ENCODE measurements around the gene ADAMTS15. TPM values are rescaled to one million over a fixed set of nuclear protein-coding genes. Genes with fewer than 3 reads are reported as not detected.

The ADAMTS15 gene
- total RNA-seq, 2 experiments from 2014 or later, result 0.05 to 0.08 TPM

GRCh38 chr11:130441719-130442118, 6.7 kb upstream of the ADAMTS15 start:
- peaks cover 7% of the 10 kb centered on the region for H3K9me3 Mint-ChIP-seq (ENCODE audit: insufficient read depth)
- POLR2A ChIA-PET, result no interaction called here
- DNase-seq (no peak), ATAC-seq (no peak)
- H3K36me3 Mint-ChIP-seq (ENCODE audit: low read depth), result peaks cover 8% of the 10 kb centered on the region
- no peak overlapping the region for H3K27ac Mint-ChIP-seq
- CTCF ChIA-PET, result interaction anchor here (1.4 to 4.6 kb wide), 4 partner anchors 8 to 421 kb away, joined by 3 to 31 read pairs (median 8); no protein-coding TSS in a partner anchor
- H3K4me1 Mint-ChIP-seq (ENCODE audit: low read depth), result peaks cover 32% of the 10 kb centered on the region
- H3K4me3 Mint-ChIP-seq, result no peak overlapping the region
- peaks cover 18% of the 10 kb centered on the region for H3K27me3 Mint-ChIP-seq (ENCODE audit: low read depth)

DNA sequence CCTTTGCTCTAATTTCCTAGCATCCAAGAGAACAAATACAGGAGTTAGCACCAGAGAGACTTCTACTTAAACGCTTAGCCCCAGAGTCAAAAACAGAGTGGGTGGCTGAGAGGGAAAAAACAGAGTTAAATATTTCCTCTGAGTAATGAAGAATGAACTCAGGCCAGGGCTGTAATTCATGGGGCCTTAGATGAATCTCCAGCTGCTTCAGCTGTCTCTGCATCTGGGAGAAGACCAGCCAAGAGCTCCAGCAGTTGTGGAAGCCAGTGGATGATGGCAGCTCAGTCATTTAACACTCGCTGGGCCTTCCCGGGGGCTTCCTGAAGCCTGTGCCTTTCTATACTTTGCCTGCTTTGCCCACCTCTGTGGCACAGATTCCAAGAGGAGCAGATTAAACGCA, 5.7 kb upstream of the ADAMTS15 start:
- ATAC-seq (no peak), DNase-seq (no peak)
- no peak overlapping the region for H3K27ac Mint-ChIP-seq
- H3K27me3 Mint-ChIP-seq (ENCODE audit: low read depth), result peaks cover 24% of the 10 kb centered on the region
- POLR2A ChIA-PET, result no interaction called here
- no peak overlapping the region for H3K4me3 Mint-ChIP-seq
- CTCF ChIA-PET, result interaction anchor here (0.6 to 4.6 kb wide), 7 partner anchors 9 to 451 kb away, joined by 3 to 31 read pairs (median 6); no protein-coding TSS in a partner anchor
- H3K9me3 Mint-ChIP-seq (ENCODE audit: insufficient read depth), result peaks cover 7% of the 10 kb centered on the region
- peaks cover 8% of the 10 kb centered on the region for H3K36me3 Mint-ChIP-seq (ENCODE audit: low read depth)
- H3K4me1 Mint-ChIP-seq (ENCODE audit: low read depth), result peaks cover 25% of the 10 kb centered on the region

DNA sequence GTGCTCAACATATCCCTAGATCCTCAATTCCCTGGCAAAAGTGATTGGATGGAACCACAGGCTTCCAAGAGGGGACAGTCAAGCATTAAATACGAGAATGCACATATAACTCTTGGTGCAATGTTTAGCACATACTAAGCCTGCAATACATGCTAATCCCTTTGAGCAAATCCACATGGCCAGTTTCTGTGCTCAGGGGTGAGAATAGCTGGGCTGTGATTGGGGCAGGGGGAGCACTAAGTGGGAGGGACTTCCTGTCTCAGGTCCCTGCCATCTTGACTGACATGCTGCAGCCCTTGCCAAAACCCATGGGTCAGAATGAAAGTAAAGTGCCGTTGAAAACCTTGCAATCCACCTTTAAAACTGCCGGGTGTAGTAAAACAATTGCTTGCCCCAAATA, 2.7 kb upstream of the ADAMTS15 start:
- ChIA-PET CTCF (interaction anchor here (1.8 to 3.4 kb wide), 2 partner anchors 11 to 417 kb away, joined by 6 to 13 read pairs; no protein-coding TSS in a partner anchor), POLR2A (no interaction called here)
- Mint-ChIP-seq H3K9me3 (ENCODE audit: insufficient read depth) (peaks cover 4% of the 10 kb centered on the region), H3K36me3 (ENCODE audit: low read depth) (no peaks in the 10 kb centered on the region), H3K4me1 (ENCODE audit: low read depth) (peaks cover 9% of the 10 kb centered on the region), H3K27ac (no peak overlapping the region), H3K27me3 (ENCODE audit: low read depth) (peaks cover 47% of the 10 kb centered on the region), H3K4me3 (no peak overlapping the region)
- ATAC-seq (no peak), DNase-seq (no peak)

DNA sequence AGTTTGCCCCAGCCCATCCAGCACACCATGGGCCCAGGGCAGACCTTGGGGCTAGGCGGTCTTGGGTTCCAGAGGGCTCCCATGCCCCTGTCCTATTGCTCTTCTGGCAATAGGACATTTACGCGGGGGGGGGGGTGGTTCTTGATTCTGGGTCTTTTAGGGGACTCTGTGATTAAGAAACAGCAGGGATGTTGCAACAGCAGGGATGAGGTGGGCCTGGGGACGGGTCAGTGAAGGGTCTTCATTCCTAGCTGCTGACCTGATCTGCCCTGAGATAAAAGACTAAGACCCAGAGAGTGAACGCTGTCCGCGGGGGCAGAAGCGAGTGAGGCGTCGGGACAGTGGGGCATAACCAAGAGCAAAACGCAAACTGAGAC, 418 bp upstream of the ADAMTS15 start:
- H3K27me3 Mint-ChIP-seq (ENCODE audit: low read depth), result peaks cover 56% of the 10 kb centered on the region
- H3K36me3 Mint-ChIP-seq (ENCODE audit: low read depth), result no peaks in the 10 kb centered on the region
- CTCF ChIA-PET, result interaction anchor here (1.2 to 3.4 kb wide), 2 partner anchors 13 to 414 kb away, joined by 4 to 13 read pairs; no protein-coding TSS in a partner anchor
- ATAC-seq (no peak), DNase-seq (no peak)
- H3K4me1 Mint-ChIP-seq (ENCODE audit: low read depth), result peaks cover 9% of the 10 kb centered on the region
- no peak overlapping the region for H3K27ac Mint-ChIP-seq
- POLR2A ChIA-PET, result no interaction called here
- no peaks in the 10 kb centered on the region for H3K9me3 Mint-ChIP-seq (ENCODE audit: insufficient read depth)
- H3K4me3 Mint-ChIP-seq, result peak overlapping the region; percentile 57

DNA sequence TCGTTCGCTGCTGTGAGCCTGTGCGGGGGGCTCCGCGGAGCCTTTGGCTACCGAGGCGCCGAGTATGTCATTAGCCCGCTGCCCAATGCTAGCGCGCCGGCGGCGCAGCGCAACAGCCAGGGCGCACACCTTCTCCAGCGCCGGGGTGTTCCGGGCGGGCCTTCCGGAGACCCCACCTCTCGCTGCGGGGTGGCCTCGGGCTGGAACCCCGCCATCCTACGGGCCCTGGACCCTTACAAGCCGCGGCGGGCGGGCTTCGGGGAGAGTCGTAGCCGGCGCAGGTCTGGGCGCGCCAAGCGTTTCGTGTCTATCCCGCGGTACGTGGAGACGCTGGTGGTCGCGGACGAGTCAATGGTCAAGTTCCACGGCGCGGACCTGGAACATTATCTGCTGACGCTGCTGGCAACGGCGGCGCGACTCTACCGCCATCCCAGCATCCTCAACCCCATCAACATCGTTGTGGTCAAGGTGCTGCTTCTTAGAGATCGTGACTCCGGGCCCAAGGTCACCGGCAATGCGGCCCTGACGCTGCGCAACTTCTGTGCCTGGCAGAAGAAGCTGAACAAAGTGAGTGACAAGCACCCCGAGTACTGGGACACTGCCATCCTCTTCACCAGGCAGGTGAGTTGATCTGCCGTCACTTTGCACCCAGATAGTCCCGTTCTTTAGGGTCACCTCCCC, 1.0 kb downstream of the ADAMTS15 start:
- H3K9me3 Mint-ChIP-seq (ENCODE audit: insufficient read depth), result no peaks in the 10 kb centered on the region
- H3K27ac Mint-ChIP-seq, result no peak overlapping the region
- H3K36me3 Mint-ChIP-seq (ENCODE audit: low read depth), result no peaks in the 10 kb centered on the region
- H3K4me3 Mint-ChIP-seq, result peak overlapping the region; percentile 57
- ATAC-seq (no peak), DNase-seq (no peak)
- ChIA-PET POLR2A (no interaction called here), CTCF (interaction anchor here (1.4 kb wide), 1 partner anchor 12 kb away, joined by 3 read pairs; no protein-coding TSS in a partner anchor)
- peaks cover 9% of the 10 kb centered on the region for H3K4me1 Mint-ChIP-seq (ENCODE audit: low read depth)
- peaks cover 59% of the 10 kb centered on the region for H3K27me3 Mint-ChIP-seq (ENCODE audit: low read depth)

- no peak for ATAC-seq
- DNase-seq, result no peak
- Mint-ChIP-seq H3K9me3 (ENCODE audit: insufficient read depth) (no peaks in the 10 kb centered on the region), H3K27ac (no peak overlapping the region), H3K4me3 (peak overlapping the region; percentile 51), H3K36me3 (ENCODE audit: low read depth) (no peaks in the 10 kb centered on the region), H3K27me3 (ENCODE audit: low read depth) (peaks cover 62% of the 10 kb centered on the region), H3K4me1 (ENCODE audit: low read depth) (peaks cover 9% of the 10 kb centered on the region)
- ChIA-PET POLR2A (no interaction called here), CTCF (interaction anchor here (1.4 kb wide), 1 partner anchor 13 kb away, joined by 3 read pairs; no protein-coding TSS in a partner anchor)
Measured at GRCh38 chr11:130449996-130450769, 1.7 kb downstream of the ADAMTS15 start.

- no peaks in the 10 kb centered on the region for H3K36me3 Mint-ChIP-seq (ENCODE audit: low read depth)
- H3K27ac Mint-ChIP-seq, result no peak overlapping the region
- no peak overlapping the region for H3K4me3 Mint-ChIP-seq
- ATAC-seq (no peak), DNase-seq (no peak)
- H3K27me3 Mint-ChIP-seq (ENCODE audit: low read depth), result peaks cover 53% of the 10 kb centered on the region
- ChIA-PET CTCF (interaction anchor here (1.5 kb wide), 2 partner anchors 17 to 411 kb away, joined by 4 to 5 read pairs; no protein-coding TSS in a partner anchor), POLR2A (no interaction called here)
- H3K4me1 Mint-ChIP-seq (ENCODE audit: low read depth), result peaks cover 9% of the 10 kb centered on the region
- H3K9me3 Mint-ChIP-seq (ENCODE audit: insufficient read depth), result no peaks in the 10 kb centered on the region
Measured at GRCh38 chr11:130451231-130452019, 3.0 kb downstream of the ADAMTS15 start.

- H3K4me3 Mint-ChIP-seq, result no peak overlapping the region
- H3K36me3 Mint-ChIP-seq (ENCODE audit: low read depth), result no peaks in the 10 kb centered on the region
- ATAC-seq, result no peak
- no peaks in the 10 kb centered on the region for H3K9me3 Mint-ChIP-seq (ENCODE audit: insufficient read depth)
- CTCF ChIA-PET, result interaction anchor here (1.5 kb wide), 2 partner anchors 17 to 410 kb away, joined by 4 to 5 read pairs; no protein-coding TSS in a partner anchor
- H3K4me1 Mint-ChIP-seq (ENCODE audit: low read depth), result peaks cover 9% of the 10 kb centered on the region
- H3K27me3 Mint-ChIP-seq (ENCODE audit: low read depth), result peaks cover 48% of the 10 kb centered on the region
- POLR2A ChIA-PET, result no interaction called here
- no peak for DNase-seq
- H3K27ac Mint-ChIP-seq, result no peak overlapping the region
Measured at GRCh38 chr11:130452176-130452575, 3.7 kb downstream of the ADAMTS15 start.

DNA sequence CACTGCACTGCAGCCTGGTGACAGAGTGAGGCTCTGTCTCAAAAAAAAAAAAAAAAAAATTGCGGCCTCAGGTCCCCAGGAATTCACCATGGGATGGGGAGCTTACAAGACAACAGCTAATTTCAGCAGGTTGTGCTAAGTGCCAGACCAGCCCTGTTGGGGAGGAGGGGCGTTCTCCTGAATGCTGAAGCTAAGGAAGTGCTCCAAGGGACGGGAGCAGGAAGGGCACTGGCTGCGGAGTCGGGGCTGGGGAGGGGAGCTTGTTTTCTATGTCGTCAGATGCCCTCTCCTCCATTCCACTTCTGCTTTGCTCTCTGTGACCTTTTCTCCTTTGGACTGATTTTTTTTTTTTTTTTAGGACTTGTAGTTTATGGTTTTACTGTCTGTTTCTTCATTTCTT, 4.5 kb downstream of the ADAMTS15 start:
- Mint-ChIP-seq H3K27me3 (ENCODE audit: low read depth) (peaks cover 46% of the 10 kb centered on the region), H3K27ac (no peak overlapping the region), H3K36me3 (ENCODE audit: low read depth) (no peaks in the 10 kb centered on the region), H3K9me3 (ENCODE audit: insufficient read depth) (no peaks in the 10 kb centered on the region), H3K4me1 (ENCODE audit: low read depth) (peaks cover 8% of the 10 kb centered on the region), H3K4me3 (no peak overlapping the region)
- POLR2A ChIA-PET, result interaction anchor here (0.6 kb wide), 1 partner anchor 35 kb away, joined by 3 read pairs; no protein-coding TSS in a partner anchor
- ATAC-seq, result no peak
- no peak for DNase-seq
- CTCF ChIA-PET, result interaction anchor here (0.6 to 1.5 kb wide), 3 partner anchors 10 to 614 kb away, joined by 3 to 4 read pairs (median 4); no protein-coding TSS in a partner anchor

DNA sequence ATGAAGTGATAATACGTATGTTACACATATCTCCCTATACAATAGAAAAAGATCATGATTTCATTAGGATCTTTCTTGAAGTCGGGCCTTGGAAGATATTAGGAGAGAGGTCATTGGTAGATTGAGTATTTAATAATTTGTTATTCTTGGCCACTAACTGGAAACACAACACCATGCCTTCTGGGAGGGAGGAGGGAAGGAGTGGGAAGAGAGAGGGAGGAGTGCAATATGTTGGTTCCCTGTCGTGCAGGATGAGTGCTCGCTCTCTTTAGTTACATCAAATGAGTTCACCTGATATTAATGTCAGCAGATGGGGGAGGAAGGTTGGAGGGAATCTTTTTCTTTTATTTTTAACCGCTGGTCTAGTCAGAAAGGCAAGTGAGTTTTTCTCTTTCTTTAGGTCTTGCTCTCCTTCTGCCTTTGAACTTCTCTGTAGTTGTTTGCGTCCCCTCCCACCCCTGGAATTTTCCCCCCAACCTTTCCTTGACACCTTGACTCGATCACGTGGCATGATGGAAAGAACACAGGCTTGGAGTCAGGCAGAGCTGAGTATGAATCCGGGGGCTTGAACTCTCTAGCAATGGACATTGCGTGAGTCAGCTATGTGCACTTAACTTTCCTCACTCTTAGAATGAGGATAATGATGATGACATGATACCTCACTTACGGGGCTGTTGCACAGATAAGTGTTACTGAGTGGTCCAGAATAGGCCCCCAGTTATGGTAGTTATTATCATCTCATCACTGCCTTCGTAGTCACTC, 6.2 kb downstream of the ADAMTS15 start:
- ChIA-PET POLR2A (no interaction called here), CTCF (no interaction called here)
- H3K27ac Mint-ChIP-seq, result no peak overlapping the region
- H3K4me3 Mint-ChIP-seq, result no peak overlapping the region
- no peaks in the 10 kb centered on the region for H3K9me3 Mint-ChIP-seq (ENCODE audit: insufficient read depth)
- H3K36me3 Mint-ChIP-seq (ENCODE audit: low read depth), result no peaks in the 10 kb centered on the region
- H3K27me3 Mint-ChIP-seq (ENCODE audit: low read depth), result peaks cover 35% of the 10 kb centered on the region
- ATAC-seq, result no peak
- no peak for DNase-seq
- peaks cover 3% of the 10 kb centered on the region for H3K4me1 Mint-ChIP-seq (ENCODE audit: low read depth)

GRCh38 chr11:130455483-130456127, 7.2 kb downstream of the ADAMTS15 start:
- Mint-ChIP-seq H3K4me1 (ENCODE audit: low read depth) (no peaks in the 10 kb centered on the region), H3K36me3 (ENCODE audit: low read depth) (no peaks in the 10 kb centered on the region), H3K27me3 (ENCODE audit: low read depth) (peaks cover 26% of the 10 kb centered on the region), H3K4me3 (no peak overlapping the region), H3K27ac (no peak overlapping the region), H3K9me3 (ENCODE audit: insufficient read depth) (no peaks in the 10 kb centered on the region)
- DNase-seq (no peak), ATAC-seq (no peak)
- ChIA-PET CTCF (no interaction called here), POLR2A (no interaction called here)

All from activated CD8-positive, alpha-beta T cell treated with anti-CD3 and anti-CD28 coated beads, Interleukin-2, amount 10 ng/mL, durations not matched to agents 7 days and 5 days (primary cell).